GM12801 (cell line): ENCODE measurements around the gene ADH1A.

Experiments
- CTCF ChIP-seq: IDR thresholded peaks from one replicate; pipeline ENCODE4 v1.5.1; 2011; ENCODE audit warnings: control low read depth; ENCODE audit not compliant: insufficient read length; ENCODE audit errors: extremely low read depth

Gene ADH1A

GRCh38 chr4:99234331-99235010 is 56.3 kb downstream of the ADH1A start:
- no peak for TF ChIP-seq CTCF
